ENCODE data around the gene CCDC6.

DNA sequence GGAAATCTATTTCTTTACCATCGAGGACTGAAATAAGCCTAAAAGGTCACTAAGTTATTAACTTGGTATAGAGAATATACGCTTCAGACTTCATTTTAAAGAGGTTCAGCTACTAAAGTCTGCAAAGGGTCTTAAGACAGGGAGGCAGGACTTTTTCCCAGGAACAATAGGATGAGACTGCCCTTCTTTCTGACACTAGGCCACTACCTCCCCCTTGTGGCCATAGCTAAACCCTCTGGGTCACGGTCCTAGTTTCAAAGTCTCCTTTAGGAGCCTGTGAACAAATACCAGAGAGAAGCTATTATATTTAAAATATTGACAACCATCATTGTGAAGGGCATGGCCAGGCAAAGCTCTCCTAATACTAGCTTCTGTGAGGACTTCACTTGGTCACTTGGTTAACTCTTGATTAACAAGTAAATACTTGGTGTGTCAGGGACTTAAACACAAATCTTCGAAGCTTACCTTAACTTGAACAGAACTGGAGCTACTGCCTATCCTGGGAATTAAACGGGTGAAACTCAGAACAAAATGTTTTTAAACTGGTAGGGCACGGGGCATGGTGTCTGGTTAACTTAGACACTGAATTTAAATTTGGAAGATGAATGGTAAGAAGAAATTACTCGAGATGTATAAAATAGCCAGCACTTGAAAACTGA lies 75.6 kb downstream of the CCDC6 start:
- TF ChIP-seq, protein P1, sequence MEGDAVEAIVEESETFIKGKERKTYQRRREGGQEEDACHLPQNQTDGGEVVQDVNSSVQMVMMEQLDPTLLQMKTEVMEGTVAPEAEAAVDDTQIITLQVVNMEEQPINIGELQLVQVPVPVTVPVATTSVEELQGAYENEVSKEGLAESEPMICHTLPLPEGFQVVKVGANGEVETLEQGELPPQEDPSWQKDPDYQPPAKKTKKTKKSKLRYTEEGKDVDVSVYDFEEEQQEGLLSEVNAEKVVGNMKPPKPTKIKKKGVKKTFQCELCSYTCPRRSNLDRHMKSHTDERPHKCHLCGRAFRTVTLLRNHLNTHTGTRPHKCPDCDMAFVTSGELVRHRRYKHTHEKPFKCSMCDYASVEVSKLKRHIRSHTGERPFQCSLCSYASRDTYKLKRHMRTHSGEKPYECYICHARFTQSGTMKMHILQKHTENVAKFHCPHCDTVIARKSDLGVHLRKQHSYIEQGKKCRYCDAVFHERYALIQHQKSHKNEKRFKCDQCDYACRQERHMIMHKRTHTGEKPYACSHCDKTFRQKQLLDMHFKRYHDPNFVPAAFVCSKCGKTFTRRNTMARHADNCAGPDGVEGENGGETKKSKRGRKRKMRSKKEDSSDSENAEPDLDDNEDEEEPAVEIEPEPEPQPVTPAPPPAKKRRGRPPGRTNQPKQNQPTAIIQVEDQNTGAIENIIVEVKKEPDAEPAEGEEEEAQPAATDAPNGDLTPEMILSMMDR (conservative IDR thresholded peaks at IDR 0.05) = peak; percentile 88
- TF ChIP-seq EZH2 (IDR thresholded peaks at IDR 0.05; ENCODE audit: low read depth) = no peak
